ENCODE results near the gene MYL7. TPM values are rescaled to one million over a fixed set of nuclear protein-coding genes. Genes with fewer than 3 reads are reported as not detected.

The MYL7 gene
- total RNA-seq, 1 experiment from 2014 or later = 5.7 TPM

- no peak for TF ChIP-seq CTCF (conservative IDR thresholded peaks at IDR 0.05)
- H3K27me3 Mint-ChIP-seq (ENCODE audit: low read depth) = peaks cover 64% of the 10 kb centered on the region
- Histone ChIP-seq H2BK120ac (ENCODE audit: low read depth, low read length, poor library complexity, severe bottlenecking) (no peak overlapping the region), H3K14ac (ENCODE audit: insufficient read depth, low read length) (no peak overlapping the region), H2BK20ac (ENCODE audit: low read depth, low read length, poor library complexity, severe bottlenecking) (no peak overlapping the region), H2BK15ac (ENCODE audit: low read depth, low read length) (no peak overlapping the region), H3K27me3 (ENCODE audit: insufficient read depth, low read length) (no peaks in the 10 kb centered on the region; the same call in 1 of the 2 replicates), H3K4me2 (ENCODE audit: insufficient read depth, insufficient read length, low read length) (no peak overlapping the region), H3K23me2 (ENCODE audit: insufficient read length, low read depth, low read length, poor library complexity, severe bottlenecking) (no peaks in the 10 kb centered on the region), H3T11ph (ENCODE audit: low read length) (no peak overlapping the region), H3K27ac (ENCODE audit: insufficient read length, low read depth, low read length) (no peak overlapping the region), H2BK12ac (ENCODE audit: insufficient read length, low read depth, low read length) (no peak overlapping the region), H3K4me1 (ENCODE audit: insufficient read depth, low read length) (no peaks in the 10 kb centered on the region; the same call in 1 of the 2 replicates), H3K9ac (ENCODE audit: extremely low read depth, insufficient read length, low read length) (no peak overlapping the region), H2BK5ac (ENCODE audit: insufficient read length, low read length) (no peak overlapping the region), H3K18ac (ENCODE audit: insufficient read length, low read depth, low read length) (no peak overlapping the region), H3K56ac (ENCODE audit: insufficient read length, low read depth, low read length) (no peak overlapping the region), H4K91ac (ENCODE audit: insufficient read length, low read depth, low read length) (no peak overlapping the region), H3K9me3 (ENCODE audit: control insufficient read depth, low read depth, low read length) (no peaks in the 10 kb centered on the region), H3K23ac (ENCODE audit: insufficient read length, low read depth, low read length) (no peak overlapping the region), H3K79me1 (ENCODE audit: insufficient read depth, low read depth, low read length, poor library complexity, severe bottlenecking) (no peaks in the 10 kb centered on the region), H3K79me2 (ENCODE audit: insufficient read depth, low read length) (no peaks in the 10 kb centered on the region), H2AK5ac (ENCODE audit: insufficient read length, low read length) (no peak overlapping the region), H4K20me1 (ENCODE audit: control insufficient read depth, insufficient read depth, insufficient read length) (no peaks in the 10 kb centered on the region), H4K8ac (replicated peaks; ENCODE audit: insufficient read length, low read depth, low read length) (no peak overlapping the region), H2AFZ (ENCODE audit: low read length) (no peak overlapping the region), H3K4ac (ENCODE audit: low read depth, low read length) (no peak overlapping the region), H4K5ac (ENCODE audit: insufficient read length, low read depth, low read length) (no peak overlapping the region)
- no peak for DNase-seq
- no CpG with 5 or more reads among the region's 3 CpGs for WGBS (ENCODE audit: extremely low coverage, insufficient read length, low lambda C conversion rate)
- no peak overlapping the region; a peak in 1 of 7 replicates for H3K27ac Mint-ChIP-seq
- no peaks in the 10 kb centered on the region; a peak in 1 of 5 replicates for H3K9me3 Mint-ChIP-seq
- no peaks in the 10 kb centered on the region for H3K36me3 Mint-ChIP-seq (ENCODE audit: insufficient read depth in 1 of 3, low read depth in 3 of 3)
- no peak overlapping the region; a peak in 1 of 5 replicates for H3K4me3 Mint-ChIP-seq
- peaks cover 12 to 22% of the 10 kb centered on the region in 2 experiments for H3K4me1 Mint-ChIP-seq
Observed at GRCh38 chr7:44133295-44133694, 7.8 kb downstream of the MYL7 start.

Measured in H9 (cell line).